HG03097 (cell line): ENCODE measurements around the gene AMBP.

ENCODE experiments used
- ATAC-seq: cut with Tn5 transposase; IDR thresholded peaks from one replicate; pipeline ENCODE4 v1.9.1; 2021; ENCODE audit not compliant: unreplicated experiment, low FRiP score

AMBP gene

DNA sequence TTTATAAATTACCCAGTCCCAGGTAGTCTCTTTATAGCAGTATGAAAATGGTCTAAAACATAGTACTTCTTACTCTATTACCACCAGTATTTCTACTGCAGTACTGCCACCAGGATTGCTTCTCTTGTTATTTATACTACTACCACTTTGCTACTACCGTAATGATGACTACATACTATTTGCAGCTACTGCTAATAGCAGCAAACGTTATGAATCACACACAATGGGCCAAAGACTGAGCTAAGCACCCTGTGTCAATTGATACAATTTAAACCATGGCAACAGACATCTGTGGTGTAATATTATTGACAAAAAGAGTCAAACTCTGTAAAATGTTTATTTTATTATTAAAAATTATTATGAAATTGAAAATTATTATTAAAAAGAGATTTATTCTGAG lies 36.3 kb upstream of the AMBP start:
- ATAC-seq = no peak

DNA sequence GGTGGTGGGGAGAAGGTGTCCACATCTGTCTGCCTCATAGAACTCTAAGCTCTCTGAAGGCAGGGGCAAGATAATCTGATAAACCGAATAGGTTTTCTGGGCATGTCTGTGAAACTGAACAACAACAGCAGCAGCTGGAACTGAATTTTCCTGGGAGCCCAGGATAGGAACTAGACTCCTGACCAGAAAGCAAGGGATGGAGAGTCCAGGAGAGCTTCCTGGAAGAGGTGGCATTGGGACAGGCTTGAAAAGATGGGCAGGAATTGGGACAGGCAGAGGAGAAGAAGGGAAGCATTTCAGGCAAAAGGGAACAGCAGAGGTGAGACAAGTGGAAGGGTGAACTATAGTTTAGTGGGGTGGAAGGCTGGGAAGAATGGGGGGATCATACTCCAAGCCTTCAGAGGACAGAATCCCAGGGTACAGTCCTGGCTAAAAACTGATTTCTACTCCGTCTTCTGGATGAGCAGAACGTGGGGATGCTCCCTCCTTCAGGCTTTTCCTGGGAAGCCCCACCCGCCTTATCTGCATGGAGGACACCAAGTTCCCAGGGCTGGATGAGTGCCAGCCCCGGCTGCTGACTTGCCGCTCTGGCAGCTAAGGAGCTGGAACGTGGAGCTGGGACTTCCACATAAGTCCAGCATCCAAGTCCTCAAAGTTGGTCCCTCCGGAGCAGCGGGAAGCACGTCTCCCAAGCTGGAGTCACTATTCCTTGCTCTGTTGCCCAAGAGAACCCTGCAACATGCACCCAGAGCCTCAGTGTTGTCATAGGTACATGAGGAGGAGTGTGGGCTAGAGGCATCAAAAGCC lies 34.9 kb upstream of the AMBP start:
- no peak for ATAC-seq

DNA sequence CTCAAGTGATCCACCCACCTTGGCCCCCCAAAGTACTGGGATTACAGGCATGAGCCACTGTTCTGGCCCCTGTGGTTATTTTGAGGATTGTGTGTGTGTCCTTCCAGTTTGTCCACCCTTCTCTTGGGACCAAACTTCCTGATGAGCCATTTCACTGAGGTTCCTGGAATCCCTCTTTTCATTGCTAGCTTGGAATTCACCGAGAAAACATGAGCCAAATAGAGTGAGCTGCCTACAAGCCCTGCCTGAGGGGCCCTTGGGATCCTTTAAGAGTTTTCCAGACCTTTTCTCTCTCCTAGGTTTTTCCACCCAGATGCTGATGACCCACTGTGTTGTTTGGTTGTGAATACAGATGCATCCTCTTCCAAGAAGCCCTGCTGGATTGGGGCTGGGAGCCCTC lies 34.2 kb upstream of the AMBP start:
- no peak for ATAC-seq

DNA sequence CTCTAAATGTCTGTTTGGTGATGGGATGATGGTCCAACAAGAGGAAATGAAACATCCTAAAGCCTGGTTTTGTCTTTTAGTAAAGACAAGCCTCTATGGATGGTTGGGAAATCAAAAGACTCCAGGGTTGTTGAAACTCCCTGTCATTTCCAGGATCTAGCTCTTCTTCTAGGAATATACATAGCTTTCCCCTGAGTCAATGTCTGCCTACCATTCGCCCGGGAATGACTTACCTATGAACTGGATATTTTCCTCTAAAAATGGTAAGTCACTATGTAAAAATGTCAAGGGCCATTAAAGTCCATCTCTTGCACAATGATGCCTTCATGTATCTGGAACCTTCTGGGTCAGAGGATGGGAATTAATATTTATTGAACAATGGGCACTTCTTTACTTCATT lies 32.1 kb upstream of the AMBP start:
- no peak for ATAC-seq

DNA sequence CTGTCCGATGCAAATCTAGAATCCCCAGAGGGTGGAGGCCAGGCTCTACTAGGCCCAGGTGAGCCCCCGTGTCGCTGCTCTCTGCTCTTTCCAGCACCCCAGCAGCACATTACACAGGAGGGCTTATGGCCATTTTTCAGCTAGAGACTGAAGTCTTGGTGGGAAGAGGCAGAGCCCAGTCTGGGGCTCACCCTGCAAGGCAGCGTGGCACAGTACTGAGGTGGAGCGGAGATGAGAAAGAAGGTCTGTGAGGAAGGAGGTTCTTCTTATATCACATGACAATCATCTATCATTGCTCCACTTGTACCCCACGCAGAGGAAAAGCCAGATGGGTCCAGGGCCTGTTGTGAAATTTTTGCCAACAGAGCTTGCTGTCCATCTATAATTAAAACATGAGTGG lies 31.0 kb upstream of the AMBP start:
- ATAC-seq = no peak

DNA sequence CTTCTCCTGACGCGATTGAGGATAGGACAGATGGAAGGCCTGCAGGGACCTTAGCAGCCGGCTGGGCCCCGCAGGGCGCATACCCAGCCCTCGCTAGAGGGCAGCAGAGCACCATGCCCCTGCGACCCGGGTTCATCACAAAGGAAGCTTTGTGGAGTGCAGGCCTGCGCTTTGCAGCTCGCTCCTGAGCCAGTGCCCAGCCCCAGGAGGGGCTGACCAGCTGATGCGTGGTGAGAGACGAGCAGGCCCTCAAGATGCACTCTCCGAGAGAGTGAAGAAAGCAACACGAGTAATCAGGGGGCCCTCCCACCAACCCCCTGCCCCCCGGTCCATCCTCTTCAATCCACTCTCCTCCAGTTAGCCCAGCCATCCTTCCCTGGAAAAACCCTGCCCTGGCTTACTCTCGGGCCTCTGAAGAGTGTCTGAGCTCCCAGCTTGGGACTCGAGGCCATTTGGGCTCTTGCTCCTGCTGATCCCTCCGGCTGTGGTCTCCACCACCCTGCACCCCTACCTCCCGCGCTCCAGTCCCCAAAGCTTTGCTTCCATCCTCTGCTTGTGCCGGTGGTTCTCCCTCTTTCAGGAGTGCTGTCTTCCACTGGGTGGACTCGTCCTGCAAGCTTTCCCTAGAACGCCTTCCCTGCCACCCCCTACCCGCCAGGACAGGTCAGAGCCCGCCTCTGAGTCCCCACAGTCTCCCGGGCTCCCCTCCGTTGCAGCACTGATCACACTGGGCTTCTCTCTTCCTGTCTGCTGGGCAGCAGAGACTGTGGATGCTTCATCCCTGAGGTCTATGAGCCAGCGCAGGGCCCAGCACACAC lies 30.1 kb upstream of the AMBP start:
- no peak for ATAC-seq

DNA sequence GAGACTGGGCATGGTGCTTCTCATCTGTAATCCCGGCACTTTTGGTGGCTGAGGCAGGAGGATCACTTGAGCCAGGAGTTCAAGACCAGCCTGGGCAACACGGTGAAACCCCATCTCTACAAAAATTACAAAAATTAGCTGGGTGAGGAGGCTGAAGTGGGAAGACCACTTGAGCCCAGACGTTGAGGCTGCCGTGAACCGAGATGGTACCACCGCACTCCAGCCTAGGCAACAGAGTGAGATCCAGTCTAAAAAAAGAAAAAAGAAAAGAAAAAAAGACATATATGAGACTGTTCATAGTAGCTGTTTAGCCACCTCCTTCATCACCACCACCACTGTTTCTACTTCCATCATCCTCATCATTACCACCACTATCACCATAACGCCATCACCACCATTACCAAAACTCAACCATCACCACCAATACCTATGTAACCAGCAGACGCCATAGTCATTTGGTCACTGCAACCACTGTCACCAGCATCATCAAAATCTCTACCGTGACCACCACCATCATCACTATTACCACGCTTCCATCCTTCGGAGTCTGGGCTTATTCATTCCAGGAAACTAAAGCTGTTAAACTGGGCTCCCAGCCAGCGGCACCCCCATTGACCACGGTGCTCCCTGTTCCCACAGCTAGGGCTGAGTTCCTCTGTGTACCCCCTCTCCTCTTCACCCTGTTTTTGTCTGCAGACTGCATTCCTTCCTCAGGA lies 29.3 kb upstream of the AMBP start:
- ATAC-seq = no peak

DNA sequence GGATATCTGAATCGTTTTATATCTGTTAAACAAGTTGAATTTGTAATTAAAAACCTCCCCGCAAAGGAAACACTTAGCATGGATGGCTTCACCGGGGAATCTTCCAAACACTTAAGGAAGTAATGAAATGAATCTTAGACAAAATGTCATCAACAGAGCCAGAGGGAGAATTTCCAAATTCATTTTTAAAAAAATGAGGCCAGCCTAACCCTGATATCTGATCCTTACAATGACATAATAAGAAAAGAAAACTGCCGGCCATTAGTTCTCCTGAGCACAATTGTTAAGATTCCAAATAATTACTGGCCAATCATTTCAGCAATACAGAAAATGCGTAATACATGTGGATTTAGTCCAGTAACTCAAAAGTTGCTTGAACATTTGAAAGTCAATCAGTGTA lies 27.1 kb upstream of the AMBP start:
- no peak for ATAC-seq

DNA sequence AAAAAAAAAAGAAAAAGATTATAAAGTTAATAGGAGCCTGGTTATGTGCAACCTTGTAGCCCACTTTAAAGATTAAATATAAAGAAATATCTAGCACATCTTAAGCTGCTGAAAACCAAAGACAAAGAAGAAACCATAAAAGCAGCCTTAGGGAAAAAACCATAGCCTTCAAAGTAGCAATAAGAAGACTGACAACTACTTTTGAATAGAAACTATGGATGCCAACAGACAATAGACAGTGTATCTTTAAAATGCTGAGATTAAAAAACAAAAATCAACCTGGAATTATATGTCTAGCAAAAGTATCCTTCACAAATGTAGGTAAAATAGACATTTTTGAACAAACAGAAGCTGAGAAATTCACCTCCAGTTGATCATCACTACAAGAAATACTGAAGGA lies 24.4 kb upstream of the AMBP start:
- no peak for ATAC-seq

DNA sequence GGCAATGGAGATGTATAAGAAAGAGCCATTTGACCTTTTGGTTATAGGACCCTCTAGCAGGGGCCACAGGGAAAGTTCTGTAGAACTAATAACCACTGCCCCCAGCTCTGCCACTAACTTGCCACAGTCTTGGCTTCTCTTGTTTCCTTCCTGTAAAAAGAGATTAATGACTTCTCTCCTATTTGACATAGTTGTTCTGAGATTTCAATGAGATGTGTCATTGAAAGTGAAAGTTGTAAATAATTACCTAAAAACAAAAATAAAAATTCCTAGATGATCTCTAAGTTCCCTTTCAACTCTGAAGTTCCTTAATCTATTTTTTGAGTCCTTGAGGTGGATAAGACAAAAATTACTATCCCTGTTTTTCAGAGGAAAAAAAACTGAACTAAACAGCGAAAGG lies 22.4 kb upstream of the AMBP start:
- no peak for ATAC-seq

DNA sequence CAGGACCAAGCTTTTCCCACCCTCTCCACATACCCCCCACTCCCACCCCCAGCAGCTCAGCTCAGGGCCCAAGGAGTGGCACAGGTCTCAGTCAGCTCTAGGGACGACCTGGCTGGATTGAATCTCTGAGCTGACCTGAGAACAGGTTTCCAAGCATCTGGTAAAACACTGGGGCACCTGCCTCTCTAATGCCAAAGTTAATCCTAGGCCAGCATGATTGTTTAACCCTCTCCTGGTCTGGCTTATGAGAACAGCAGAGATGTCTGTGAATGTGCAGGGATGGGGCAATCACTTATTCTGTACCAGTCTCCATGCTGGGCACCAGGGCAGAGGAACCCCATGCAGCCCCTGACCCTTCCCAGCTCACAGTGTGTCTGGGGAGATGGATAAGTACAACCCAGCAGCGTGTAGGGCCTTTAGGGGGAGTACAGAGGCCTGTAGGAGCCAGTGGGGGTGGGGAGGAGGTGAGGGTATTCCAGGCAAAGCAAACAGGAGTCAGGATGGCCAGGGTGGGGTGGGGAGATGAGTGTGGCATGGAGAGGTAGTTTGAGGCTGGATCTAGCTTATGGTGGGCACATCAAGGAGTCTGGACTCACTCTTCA lies 21.7 kb upstream of the AMBP start:
- no peak for ATAC-seq

DNA sequence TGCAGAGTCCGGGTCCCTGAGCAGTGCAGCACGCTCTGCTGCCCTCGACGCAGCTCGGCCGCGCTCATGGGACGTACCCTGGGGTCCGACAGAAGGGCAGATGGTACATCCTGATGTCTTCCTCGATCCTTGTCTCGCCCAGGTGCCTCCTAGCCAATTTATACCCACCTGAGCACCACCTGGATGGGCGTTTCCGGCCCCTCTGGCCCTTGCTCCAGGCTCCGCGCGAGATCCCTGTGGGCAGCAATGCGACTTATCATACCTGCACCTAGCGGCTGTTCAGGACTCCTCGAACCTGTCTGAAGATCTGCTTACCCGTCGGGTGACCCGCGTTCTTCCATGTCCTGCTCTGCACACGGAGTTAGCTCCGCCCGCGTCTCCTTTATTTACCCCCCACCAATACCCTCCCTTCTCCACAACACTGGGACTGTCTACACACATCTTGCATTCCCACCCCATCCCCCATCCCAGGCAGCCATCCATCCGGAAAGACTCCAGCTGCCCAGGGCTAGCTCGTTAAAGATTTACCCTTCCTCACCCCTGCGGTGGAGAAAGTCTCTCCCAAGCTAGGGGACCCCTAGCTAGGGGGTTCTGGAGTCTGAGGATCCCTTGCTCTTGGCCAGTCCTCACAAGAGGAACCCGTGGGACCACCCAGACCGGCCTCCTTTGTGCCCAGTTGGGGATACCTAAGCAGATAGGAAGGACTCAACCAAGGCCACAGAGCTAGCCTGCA lies 21.0 kb upstream of the AMBP start, which contains the start of gene KIF12:
TSS of gene KIF12 (minus strand) at position 357 of the 733 bp plus-strand sequence. CDS start at position 341, 16 bp downstream.
- no peak for ATAC-seq

DNA sequence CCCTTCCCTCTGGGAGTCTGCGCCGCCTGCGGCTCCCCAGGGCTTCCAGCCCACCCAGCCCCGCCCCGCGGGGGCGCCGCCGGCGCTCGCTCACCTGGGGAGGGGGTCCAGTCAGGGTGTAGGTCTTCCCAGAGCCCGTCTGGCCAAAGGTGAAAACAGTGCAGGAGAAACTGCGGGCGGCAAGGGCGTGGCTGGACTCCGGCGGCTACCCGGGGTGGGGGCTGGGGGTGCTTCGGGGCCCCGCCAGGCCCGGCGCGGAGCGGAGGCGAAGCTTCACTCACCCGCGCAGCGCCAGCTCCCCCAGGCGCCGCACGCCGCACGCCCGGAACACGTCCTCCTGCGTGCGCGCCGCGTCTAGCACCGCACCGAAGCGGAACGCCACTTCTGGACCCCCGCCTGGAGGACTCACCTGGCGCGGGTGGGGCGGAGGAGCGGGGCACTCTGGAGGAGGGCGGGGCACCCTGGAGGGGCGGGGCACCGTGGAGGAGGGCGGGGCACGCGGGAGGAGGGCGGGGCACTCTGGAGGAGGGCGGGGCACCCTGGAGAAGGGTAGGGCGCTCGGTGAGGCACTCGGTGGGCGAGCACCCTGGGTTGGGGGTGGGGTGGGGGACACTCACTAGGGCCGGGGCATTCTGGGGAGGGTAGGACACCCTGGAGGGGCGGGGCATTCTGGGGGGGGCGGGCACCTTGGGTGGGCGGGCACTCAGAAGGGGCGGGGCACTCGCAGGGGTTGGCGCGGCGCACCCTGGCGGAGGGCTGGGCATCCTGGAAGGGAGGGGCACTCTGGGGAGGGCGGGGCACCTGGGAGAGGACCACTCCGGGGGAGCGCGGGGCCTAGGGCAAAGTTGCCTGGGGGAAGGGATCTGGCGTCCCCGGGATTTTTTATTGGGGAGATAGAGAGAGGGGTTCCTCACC lies 20.2 kb upstream of the AMBP start:
- no peak for ATAC-seq

DNA sequence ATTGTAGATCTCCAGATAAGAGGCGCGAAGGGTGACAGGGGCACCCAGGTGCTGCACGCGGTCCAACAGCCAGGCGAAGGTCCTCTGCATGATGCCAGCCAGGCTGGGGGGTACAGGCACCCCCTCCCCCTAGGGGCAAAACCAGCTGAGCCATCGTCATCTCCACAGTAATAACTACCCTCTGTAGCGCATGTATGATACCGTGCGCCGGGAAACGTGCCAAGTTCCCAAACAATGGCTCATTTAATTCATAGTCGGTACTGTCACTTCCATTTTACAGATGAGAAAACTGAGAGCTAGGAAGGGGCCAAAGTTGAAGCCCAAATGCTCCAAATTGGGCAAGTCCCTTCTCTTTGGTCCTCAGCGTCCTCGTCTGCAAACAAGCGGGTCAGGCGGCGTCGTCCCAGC lies 19.5 kb upstream of the AMBP start:
- no peak for ATAC-seq

DNA sequence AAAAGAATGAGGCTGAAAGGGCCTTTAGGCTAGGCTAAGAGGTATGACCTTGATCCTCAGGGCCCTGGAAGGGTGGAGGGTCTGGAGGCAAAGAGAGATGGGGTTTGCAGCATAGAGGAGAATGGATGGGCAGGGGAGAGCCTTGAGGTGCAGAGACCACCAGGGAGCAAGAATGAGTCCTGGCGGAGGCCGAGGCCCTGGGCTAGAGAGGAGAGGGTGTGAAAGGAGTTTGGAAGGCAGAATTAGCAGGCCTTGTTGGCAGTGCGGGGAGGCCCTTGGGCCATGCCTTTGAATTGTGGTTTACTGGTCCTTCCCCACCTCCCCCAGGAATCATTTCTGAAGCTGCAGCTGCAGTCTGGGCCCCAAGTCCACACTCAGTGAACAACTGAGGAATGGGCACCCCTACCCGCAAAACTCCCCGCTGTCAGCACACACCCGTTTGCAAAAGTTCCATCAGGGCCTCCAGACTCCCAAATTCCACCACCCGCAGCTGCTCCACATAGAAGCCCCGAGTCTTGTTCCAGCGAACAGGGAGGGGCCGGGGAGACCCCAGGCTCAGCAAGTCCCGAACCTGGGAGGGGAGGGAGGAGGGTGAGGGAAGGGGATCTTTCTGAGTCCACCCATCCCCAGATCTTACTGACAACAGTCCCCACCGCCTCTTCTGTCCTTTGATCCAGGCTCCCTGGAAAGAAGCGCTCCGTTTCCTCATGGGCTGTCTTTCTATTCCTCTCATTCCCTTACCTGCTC lies 18.9 kb upstream of the AMBP start:
- ATAC-seq = no peak

DNA sequence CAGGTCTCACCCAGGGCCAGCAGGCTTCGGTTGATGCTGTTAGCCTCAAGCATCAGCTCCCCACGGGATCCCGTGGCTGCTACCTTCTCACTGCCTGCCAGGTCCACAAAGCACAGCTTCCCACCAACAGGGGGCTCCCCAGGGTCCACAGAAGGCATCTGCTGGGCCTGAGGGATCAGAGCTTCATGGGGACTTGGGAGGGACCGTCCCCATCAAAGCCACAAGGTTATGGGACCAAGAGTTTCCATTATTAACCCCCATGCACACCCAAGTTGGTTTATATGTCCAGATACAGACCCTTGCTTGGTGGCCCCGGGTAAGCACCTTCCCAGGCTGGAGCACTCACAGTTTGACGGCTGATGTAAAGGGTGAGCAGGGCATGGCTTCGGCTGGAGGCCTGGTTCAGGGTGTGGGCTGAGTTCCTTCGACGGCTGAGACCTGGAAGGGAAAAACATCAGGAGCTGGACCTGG lies 18.0 kb upstream of the AMBP start:
- no peak for ATAC-seq

DNA sequence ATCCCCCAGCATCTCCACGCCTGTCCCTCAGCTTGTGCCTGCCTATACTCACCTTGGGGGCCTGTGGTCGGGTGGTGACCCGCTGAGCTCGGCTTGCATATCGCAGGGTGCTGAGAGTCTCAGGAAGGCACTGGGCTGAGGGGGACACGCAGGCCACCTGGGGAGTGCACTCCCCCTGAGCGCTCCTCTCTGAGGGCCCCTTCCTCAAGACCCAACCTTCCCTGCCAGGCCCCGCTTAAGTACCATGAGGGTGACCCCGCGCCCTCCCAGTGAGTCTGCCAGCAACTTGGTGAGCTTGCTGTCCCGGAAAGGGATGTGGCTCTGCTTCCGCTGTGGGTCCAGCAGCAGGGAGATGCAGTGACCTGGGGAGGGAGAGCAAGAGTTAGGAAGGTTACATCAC lies 16.9 kb upstream of the AMBP start:
- no peak for ATAC-seq

DNA sequence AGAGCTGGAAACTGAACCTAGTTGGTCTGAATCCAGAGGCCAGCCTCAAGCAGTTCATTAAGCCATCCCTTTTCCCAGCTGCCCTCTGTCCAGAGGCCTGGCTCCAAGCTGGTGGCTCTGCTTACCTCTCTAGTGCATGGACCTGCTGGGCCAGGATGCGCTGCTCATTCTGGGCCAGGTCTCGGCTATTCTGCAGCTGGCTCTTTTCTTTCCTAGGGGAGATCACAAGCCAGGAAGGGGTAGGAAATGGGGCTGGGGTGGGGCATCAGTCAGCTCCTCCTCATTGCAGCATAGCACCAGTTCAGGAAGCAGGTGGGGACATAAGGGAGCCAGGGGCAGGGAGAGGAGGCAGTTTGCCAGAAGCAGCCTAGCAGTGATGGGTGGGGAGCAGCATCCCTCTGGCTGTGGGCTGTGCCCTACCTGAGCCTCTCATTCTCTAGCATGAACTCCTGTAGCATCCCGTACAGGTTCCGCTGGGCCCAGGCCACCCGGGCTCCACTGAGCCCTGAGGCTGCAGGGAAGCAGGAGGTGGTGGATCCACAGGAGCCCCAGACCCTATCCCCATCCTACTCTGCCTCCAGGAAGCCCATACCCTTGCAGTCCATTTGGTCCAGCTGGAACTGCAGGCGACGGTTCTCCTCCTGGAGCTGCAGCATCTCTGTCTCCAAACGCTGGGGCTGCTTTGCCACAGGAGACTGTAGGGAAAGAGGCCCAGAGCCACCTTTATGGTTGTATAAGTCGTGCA lies 15.8 kb upstream of the AMBP start:
- ATAC-seq = no peak
